GM23338 (cell line): Measurements from ENCODE around the gene FPGS.

Experiments used
- ETS1 ChIP-seq: IDR thresholded peaks from 2 replicates; pipeline ENCODE4 v1.6.1; 2016; ENCODE audit warnings: antibody characterized with exemption
- EZH2 ChIP-seq: fragments of 200-600 bp; sonication (generic); IDR thresholded peaks from one replicate; pipeline ENCODE4 v1.8.0; 2017; ENCODE audit warnings: antibody characterized with exemption, mild to moderate bottlenecking, low read depth; ENCODE audit not compliant: unreplicated experiment
- EZH2phosphoT487 ChIP-seq: fragments of 200-600 bp; sonication (generic); IDR thresholded peaks from one replicate; pipeline ENCODE4 v1.8.1; 2018; ENCODE audit warnings: antibody characterized with exemption; ENCODE audit not compliant: unreplicated experiment
- JUNB ChIP-seq: IDR thresholded peaks from one replicate; pipeline ENCODE4 v1.6.1; 2016; ENCODE audit warnings: antibody characterized with exemption; ENCODE audit not compliant: unreplicated experiment
- POLR2AphosphoS5 ChIP-seq: IDR thresholded peaks from 2 replicates; pipeline ENCODE4 v1.6.1; 2016; ENCODE audit warnings: antibody characterized with exemption, low read depth
- TF ChIP-seq, protein P1 (sequence below), 2 experiments: fragments of 200-600 bp in 1 of 2; sonication (generic) in 1 of 2; conservative IDR thresholded peaks; 2 replicates each; pipeline versions ENCODE4 v1.5.1 to v1.6.1; 2016 to 2017; ENCODE audit warnings: antibody characterized with exemption in 2 of 2, low read depth in 2 of 2, mild to moderate bottlenecking in 2 of 2, moderate library complexity in 1 of 2
- TF ChIP-seq, protein P2 (sequence below): IDR thresholded peaks from one replicate; pipeline ENCODE4 v1.6.1; 2018; ENCODE audit warnings: antibody characterized with exemption; ENCODE audit not compliant: unreplicated experiment

GRCh38 chr9:127753622-127754021 lies 49.1 kb upstream of the FPGS start:
- TF ChIP-seq, protein P1, sequence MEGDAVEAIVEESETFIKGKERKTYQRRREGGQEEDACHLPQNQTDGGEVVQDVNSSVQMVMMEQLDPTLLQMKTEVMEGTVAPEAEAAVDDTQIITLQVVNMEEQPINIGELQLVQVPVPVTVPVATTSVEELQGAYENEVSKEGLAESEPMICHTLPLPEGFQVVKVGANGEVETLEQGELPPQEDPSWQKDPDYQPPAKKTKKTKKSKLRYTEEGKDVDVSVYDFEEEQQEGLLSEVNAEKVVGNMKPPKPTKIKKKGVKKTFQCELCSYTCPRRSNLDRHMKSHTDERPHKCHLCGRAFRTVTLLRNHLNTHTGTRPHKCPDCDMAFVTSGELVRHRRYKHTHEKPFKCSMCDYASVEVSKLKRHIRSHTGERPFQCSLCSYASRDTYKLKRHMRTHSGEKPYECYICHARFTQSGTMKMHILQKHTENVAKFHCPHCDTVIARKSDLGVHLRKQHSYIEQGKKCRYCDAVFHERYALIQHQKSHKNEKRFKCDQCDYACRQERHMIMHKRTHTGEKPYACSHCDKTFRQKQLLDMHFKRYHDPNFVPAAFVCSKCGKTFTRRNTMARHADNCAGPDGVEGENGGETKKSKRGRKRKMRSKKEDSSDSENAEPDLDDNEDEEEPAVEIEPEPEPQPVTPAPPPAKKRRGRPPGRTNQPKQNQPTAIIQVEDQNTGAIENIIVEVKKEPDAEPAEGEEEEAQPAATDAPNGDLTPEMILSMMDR (conservative IDR thresholded peaks at IDR 0.05; ENCODE audit: low read depth in 2 of 2), result no peak
- TF ChIP-seq, protein P2, sequence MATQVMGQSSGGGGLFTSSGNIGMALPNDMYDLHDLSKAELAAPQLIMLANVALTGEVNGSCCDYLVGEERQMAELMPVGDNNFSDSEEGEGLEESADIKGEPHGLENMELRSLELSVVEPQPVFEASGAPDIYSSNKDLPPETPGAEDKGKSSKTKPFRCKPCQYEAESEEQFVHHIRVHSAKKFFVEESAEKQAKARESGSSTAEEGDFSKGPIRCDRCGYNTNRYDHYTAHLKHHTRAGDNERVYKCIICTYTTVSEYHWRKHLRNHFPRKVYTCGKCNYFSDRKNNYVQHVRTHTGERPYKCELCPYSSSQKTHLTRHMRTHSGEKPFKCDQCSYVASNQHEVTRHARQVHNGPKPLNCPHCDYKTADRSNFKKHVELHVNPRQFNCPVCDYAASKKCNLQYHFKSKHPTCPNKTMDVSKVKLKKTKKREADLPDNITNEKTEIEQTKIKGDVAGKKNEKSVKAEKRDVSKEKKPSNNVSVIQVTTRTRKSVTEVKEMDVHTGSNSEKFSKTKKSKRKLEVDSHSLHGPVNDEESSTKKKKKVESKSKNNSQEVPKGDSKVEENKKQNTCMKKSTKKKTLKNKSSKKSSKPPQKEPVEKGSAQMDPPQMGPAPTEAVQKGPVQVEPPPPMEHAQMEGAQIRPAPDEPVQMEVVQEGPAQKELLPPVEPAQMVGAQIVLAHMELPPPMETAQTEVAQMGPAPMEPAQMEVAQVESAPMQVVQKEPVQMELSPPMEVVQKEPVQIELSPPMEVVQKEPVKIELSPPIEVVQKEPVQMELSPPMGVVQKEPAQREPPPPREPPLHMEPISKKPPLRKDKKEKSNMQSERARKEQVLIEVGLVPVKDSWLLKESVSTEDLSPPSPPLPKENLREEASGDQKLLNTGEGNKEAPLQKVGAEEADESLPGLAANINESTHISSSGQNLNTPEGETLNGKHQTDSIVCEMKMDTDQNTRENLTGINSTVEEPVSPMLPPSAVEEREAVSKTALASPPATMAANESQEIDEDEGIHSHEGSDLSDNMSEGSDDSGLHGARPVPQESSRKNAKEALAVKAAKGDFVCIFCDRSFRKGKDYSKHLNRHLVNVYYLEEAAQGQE, result no peak
- TF ChIP-seq EZH2, result no peak
- TF ChIP-seq ETS1, result no peak
- no peak for TF ChIP-seq POLR2AphosphoS5
- TF ChIP-seq EZH2phosphoT487, result no peak
- no peak for TF ChIP-seq JUNB
